Loucy (cell line): ENCODE results near the gene TGM2.
"Not testable (repeated sequence)": the region's sequence is repeated elsewhere in the genome, so short reads cannot be mapped to it uniquely, and the experiment has no call there.

ENCODE experiments used
- H2AFZ ChIP-seq: fragments of 200-600 bp; sonication (generic); 2 replicates; pipeline ENCODE4 v1.6.0; 2016; ENCODE audit warnings: antibody characterized with exemption, mild to moderate bottlenecking, low read length, moderate library complexity
- H3F3A ChIP-seq: fragments of 200-600 bp; 2 replicates; pipeline ENCODE4 v1.6.0; 2016; ENCODE audit warnings: antibody characterized with exemption, low read depth, mild to moderate bottlenecking
- H3K27me3 ChIP-seq: fragments of 200-600 bp; sonication (generic); 2 replicates; pipeline ENCODE4 v1.6.1; 2014; ENCODE audit warnings: low read length, mild to moderate bottlenecking; ENCODE audit not compliant: insufficient read depth, poor library complexity, severe bottlenecking
- H3K36me3 ChIP-seq: fragments of 200-600 bp; sonication (generic); 2 replicates; pipeline ENCODE4 v1.6.1; 2016; ENCODE audit warnings: low read length; ENCODE audit not compliant: insufficient read depth
- H3K4me1 ChIP-seq: fragments of 200-600 bp; sonication (generic); 2 replicates; pipeline ENCODE4 v1.5.1; 2014; ENCODE audit warnings: low read length, mild to moderate bottlenecking; ENCODE audit not compliant: insufficient read depth, poor library complexity, severe bottlenecking
- H3K4me2 ChIP-seq: fragments of 200-600 bp; sonication (generic); 2 replicates; pipeline ENCODE4 v1.6.0; 2014; ENCODE audit warnings: antibody characterized with exemption, low read length, low read depth, mild to moderate bottlenecking; ENCODE audit not compliant: poor library complexity, severe bottlenecking
- H3K4me3 ChIP-seq: fragments of 200-600 bp; sonication (generic); 2 replicates; pipeline ENCODE4 v1.5.1; 2014; ENCODE audit warnings: low read length, mild to moderate bottlenecking, mixed read lengths; ENCODE audit not compliant: poor library complexity, severe bottlenecking
- H3K79me2 ChIP-seq: fragments of 200-600 bp; sonication (generic); 2 replicates; pipeline ENCODE4 v1.6.1; 2014; ENCODE audit warnings: low read length; ENCODE audit not compliant: insufficient read depth
- H3K9ac ChIP-seq: fragments of 200-600 bp; sonication (generic); 2 replicates; pipeline ENCODE4 v1.6.0; 2014; ENCODE audit warnings: mild to moderate bottlenecking, low read depth, low read length, moderate library complexity; ENCODE audit not compliant: poor library complexity, severe bottlenecking
- H3K9me2 ChIP-seq: fragments of 200-600 bp; sonication (generic); replicated peaks from 2 replicates; pipeline ENCODE4 v1.6.1; 2016; ENCODE audit warnings: low read depth, low read length, mixed read lengths
- H3K9me3 ChIP-seq: fragments of 200-600 bp; sonication (generic); 2 replicates; pipeline ENCODE4 v1.6.1; 2014; ENCODE audit warnings: mild to moderate bottlenecking, antibody characterized with exemption, low read length, low read depth; ENCODE audit not compliant: insufficient read depth
- H4K20me1 ChIP-seq: fragments of 200-600 bp; sonication (generic); 2 replicates; pipeline ENCODE4 v1.6.0; 2014; ENCODE audit warnings: antibody characterized with exemption, low read length, mild to moderate bottlenecking; ENCODE audit not compliant: insufficient read depth, poor library complexity, severe bottlenecking
- EZH2phosphoT487 ChIP-seq: fragments of 200-600 bp; IDR thresholded peaks from 2 replicates; pipeline ENCODE4 v1.6.1; 2018; ENCODE audit warnings: antibody characterized with exemption, mild to moderate bottlenecking, moderate library complexity, borderline replicate concordance
- TF ChIP-seq, protein P1 (sequence below): fragments of 200-600 bp; sonication (generic); conservative IDR thresholded peaks from 2 replicates; pipeline ENCODE4 v1.5.1; 2014; ENCODE audit warnings: mild to moderate bottlenecking, antibody characterized with exemption, low read length

TGM2 gene

DNA sequence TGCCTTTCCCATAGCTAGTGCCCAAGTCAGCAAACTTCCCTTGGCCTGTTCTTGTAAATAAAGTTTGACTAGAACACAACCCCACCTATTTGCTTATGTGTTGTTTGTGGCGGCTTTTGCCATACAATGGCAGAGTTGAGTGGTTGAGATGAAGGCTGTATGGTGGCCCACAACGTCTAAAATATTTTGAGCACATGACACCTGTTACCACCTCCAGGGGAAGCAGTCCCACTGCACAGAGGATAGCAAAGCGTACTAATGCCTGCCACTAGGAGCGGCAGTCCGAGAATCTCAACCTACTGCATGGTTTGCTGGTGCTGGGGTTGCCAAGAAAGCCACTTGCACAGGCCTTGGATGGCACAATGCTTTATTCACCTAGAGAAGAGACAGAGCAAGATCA lies 58.6 kb downstream of the TGM2 start:
- H3K79me2 ChIP-seq = no peaks in the 10 kb centered on the region
- H4K20me1 ChIP-seq = no peaks in the 10 kb centered on the region
- no peaks in the 10 kb centered on the region for H3K4me1 ChIP-seq
- TF ChIP-seq EZH2phosphoT487 = no peak
- TF ChIP-seq, protein P1, sequence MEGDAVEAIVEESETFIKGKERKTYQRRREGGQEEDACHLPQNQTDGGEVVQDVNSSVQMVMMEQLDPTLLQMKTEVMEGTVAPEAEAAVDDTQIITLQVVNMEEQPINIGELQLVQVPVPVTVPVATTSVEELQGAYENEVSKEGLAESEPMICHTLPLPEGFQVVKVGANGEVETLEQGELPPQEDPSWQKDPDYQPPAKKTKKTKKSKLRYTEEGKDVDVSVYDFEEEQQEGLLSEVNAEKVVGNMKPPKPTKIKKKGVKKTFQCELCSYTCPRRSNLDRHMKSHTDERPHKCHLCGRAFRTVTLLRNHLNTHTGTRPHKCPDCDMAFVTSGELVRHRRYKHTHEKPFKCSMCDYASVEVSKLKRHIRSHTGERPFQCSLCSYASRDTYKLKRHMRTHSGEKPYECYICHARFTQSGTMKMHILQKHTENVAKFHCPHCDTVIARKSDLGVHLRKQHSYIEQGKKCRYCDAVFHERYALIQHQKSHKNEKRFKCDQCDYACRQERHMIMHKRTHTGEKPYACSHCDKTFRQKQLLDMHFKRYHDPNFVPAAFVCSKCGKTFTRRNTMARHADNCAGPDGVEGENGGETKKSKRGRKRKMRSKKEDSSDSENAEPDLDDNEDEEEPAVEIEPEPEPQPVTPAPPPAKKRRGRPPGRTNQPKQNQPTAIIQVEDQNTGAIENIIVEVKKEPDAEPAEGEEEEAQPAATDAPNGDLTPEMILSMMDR = no peak
- no peak overlapping the region for H2AFZ ChIP-seq
- H3K4me2 ChIP-seq = no peak overlapping the region
- no peaks in the 10 kb centered on the region for H3K9me3 ChIP-seq
- H3F3A ChIP-seq = no peaks in the 10 kb centered on the region
- H3K9me2 ChIP-seq = no peaks in the 10 kb centered on the region
- H3K27me3 ChIP-seq = no peaks in the 10 kb centered on the region
- no peaks in the 10 kb centered on the region for H3K36me3 ChIP-seq
- no peak overlapping the region for H3K9ac ChIP-seq
- H3K4me3 ChIP-seq = no peak overlapping the region

- H3K9me3 ChIP-seq = no peaks in the 10 kb centered on the region
- no peaks in the 10 kb centered on the region for H3K36me3 ChIP-seq
- no peak overlapping the region for H3K4me3 ChIP-seq
- H3F3A ChIP-seq = no peaks in the 10 kb centered on the region
- no peaks in the 10 kb centered on the region for H4K20me1 ChIP-seq
- no peak overlapping the region for H2AFZ ChIP-seq
- no peaks in the 10 kb centered on the region for H3K4me1 ChIP-seq
- no peaks in the 10 kb centered on the region for H3K9me2 ChIP-seq
- no peak overlapping the region for H3K4me2 ChIP-seq
- no peaks in the 10 kb centered on the region for H3K27me3 ChIP-seq
- H3K79me2 ChIP-seq = no peaks in the 10 kb centered on the region
- TF ChIP-seq, protein P1 = no peak
- no peak for TF ChIP-seq EZH2phosphoT487
- H3K9ac ChIP-seq = no peak overlapping the region
Observed at GRCh38 chr20:38104285-38104684, 60.8 kb downstream of the TGM2 start.

GRCh38 chr20:38102206-38102605 lies 62.9 kb downstream of the TGM2 start:
- H3K9ac ChIP-seq, H3F3A ChIP-seq, H2AFZ ChIP-seq, H3K4me1 ChIP-seq, H3K9me2 ChIP-seq, H3K36me3 ChIP-seq, H3K4me3 ChIP-seq, H3K79me2 ChIP-seq, H3K4me2 ChIP-seq, H3K27me3 ChIP-seq, H3K9me3 ChIP-seq, H4K20me1 ChIP-seq: not testable (repeated sequence)

DNA sequence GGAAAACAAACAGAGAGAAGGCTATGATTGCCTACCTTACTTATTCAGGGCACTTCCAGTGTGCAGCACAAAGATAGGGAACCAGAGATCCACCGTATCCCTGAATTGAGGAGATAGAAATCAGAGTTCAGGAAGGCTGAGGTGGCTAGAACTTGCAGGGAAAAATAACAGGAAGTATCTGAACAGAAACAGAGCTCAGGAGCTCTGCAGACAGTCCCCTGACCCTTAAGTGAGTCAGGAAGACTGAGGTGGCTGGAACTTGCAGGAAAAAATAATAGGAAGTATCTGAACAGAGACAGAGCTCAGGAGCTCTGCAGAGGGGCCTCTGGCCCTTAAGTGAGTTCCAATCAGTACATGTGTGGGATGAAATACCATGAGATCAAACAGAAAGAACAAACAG lies 66.1 kb downstream of the TGM2 start:
- H2AFZ ChIP-seq = no peak overlapping the region
- no peaks in the 10 kb centered on the region for H4K20me1 ChIP-seq
- TF ChIP-seq EZH2phosphoT487 = no peak
- TF ChIP-seq, protein P1 = no peak
- no peaks in the 10 kb centered on the region for H3K79me2 ChIP-seq
- no peak overlapping the region for H3K4me3 ChIP-seq
- H3K4me2 ChIP-seq = no peak overlapping the region
- H3K27me3 ChIP-seq = no peaks in the 10 kb centered on the region
- H3F3A ChIP-seq = no peaks in the 10 kb centered on the region
- H3K9me3 ChIP-seq = no peaks in the 10 kb centered on the region
- no peaks in the 10 kb centered on the region for H3K36me3 ChIP-seq
- no peaks in the 10 kb centered on the region for H3K9me2 ChIP-seq
- no peak overlapping the region for H3K9ac ChIP-seq
- peaks cover 16% of the 10 kb centered on the region for H3K4me1 ChIP-seq
